ENCODE data around the gene RPRD2.

RPRD2 gene

GRCh38 chr1:150397392-150398032, 33.6 kb downstream of the RPRD2 start:
- TF ChIP-seq GABPA (IDR thresholded peaks at IDR 0.05; ENCODE audit: low read depth) (no peak), CTCF (IDR thresholded peaks at IDR 0.05; ENCODE audit: insufficient read depth, low read length) (no peak), SPI1 (IDR thresholded peaks at IDR 0.05; ENCODE audit: borderline replicate concordance, low read depth) (no peak), REST (IDR thresholded peaks at IDR 0.05; ENCODE audit: insufficient replicate concordance, low read depth) (no peak), POLR2AphosphoS5 (IDR thresholded peaks at IDR 0.05; ENCODE audit: low read depth) (no peak)
- no peak for DNase-seq (ENCODE audit: low read depth in 1 of 2, low spot score in 1 of 2)
- Histone ChIP-seq H3K27me3 (ENCODE audit: insufficient read depth, poor library complexity, severe bottlenecking) (no peaks in the 10 kb centered on the region), H3K4me3 (replicated peaks; ENCODE audit: insufficient read depth, low read length) (no peak overlapping the region), H3K27ac (replicated peaks) (no peak overlapping the region)

DNA sequence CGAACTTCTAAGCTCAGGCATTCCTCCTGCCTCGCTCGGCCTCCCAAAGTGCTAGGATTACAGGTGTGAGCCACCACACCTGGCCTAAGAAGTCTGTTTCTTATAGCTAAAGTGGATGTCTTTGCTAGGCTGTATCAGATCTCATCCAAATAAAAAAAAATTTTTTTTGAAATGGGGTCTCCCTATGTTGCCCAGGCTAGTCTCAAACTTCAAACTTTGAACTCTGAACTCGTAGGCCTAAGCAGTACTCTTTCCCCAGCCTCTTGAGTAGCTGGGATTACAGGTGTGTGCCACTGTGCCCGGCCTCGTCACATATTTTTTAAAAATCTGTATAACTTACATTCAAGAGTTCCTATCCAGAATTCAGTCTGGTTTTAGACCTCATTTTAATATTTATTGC, 40.5 kb downstream of the RPRD2 start:
- TF ChIP-seq POLR2AphosphoS5 (IDR thresholded peaks at IDR 0.05; ENCODE audit: low read depth) (no peak), CTCF (IDR thresholded peaks at IDR 0.05; ENCODE audit: insufficient read depth, low read length) (no peak), REST (IDR thresholded peaks at IDR 0.05; ENCODE audit: insufficient replicate concordance, low read depth) (no peak), SPI1 (IDR thresholded peaks at IDR 0.05; ENCODE audit: borderline replicate concordance, low read depth) (no peak), GABPA (IDR thresholded peaks at IDR 0.05; ENCODE audit: low read depth) (no peak)
- Histone ChIP-seq H3K27ac (replicated peaks) (no peak overlapping the region), H3K27me3 (ENCODE audit: insufficient read depth, poor library complexity, severe bottlenecking) (no peaks in the 10 kb centered on the region), H3K4me3 (replicated peaks; ENCODE audit: insufficient read depth, low read length) (no peak overlapping the region)
- no peak for DNase-seq (ENCODE audit: low read depth in 1 of 2, low spot score in 1 of 2)

DNA sequence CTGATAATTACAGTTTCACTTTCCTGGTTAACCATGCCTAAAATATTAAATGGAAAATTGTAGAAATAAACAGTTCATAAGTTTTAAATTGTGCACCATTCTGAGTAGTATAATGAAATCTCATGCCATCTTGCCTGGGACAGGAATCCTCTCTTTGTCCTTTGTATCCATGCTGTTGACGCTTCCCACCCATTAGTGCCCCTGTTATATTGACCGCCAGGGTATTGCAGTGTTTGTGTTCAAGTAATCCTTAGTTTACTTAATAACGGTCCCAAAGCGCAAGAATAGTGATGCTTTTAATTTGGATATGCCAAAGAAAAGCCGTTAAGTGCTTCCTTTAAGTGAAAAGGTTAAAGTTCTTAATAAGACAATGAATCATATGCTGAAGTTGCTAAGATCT, 41.7 kb downstream of the RPRD2 start:
- TF ChIP-seq SPI1 (IDR thresholded peaks at IDR 0.05; ENCODE audit: borderline replicate concordance, low read depth) (no peak), POLR2AphosphoS5 (IDR thresholded peaks at IDR 0.05; ENCODE audit: low read depth) (no peak), GABPA (IDR thresholded peaks at IDR 0.05; ENCODE audit: low read depth) (no peak), CTCF (IDR thresholded peaks at IDR 0.05; ENCODE audit: insufficient read depth, low read length) (no peak), REST (IDR thresholded peaks at IDR 0.05; ENCODE audit: insufficient replicate concordance, low read depth) (no peak)
- H3K27me3 ChIP-seq (ENCODE audit: insufficient read depth, poor library complexity, severe bottlenecking): no peaks in the 10 kb centered on the region
- DNase-seq (ENCODE audit: low read depth in 1 of 2, low spot score in 1 of 2): no peak
- no peak overlapping the region for H3K27ac ChIP-seq (replicated peaks)
- H3K4me3 ChIP-seq (replicated peaks; ENCODE audit: insufficient read depth, low read length): no peak overlapping the region
